VCaP (cell line): ENCODE measurements around the gene SDK2.
"Not testable (repeated sequence)": the region's sequence is repeated elsewhere in the genome, so short reads cannot be mapped to it uniquely, and the experiment has no call there.

ENCODE experiments used
- H3K27ac ChIP-seq: fragments of 450-650 bp; 2 replicates; pipeline ENCODE4 v1.5.1; 2017
- CTCF ChIP-seq: fragments of 450-650 bp; conservative IDR thresholded peaks from 2 replicates; pipeline ENCODE4 v1.5.1; 2017; ENCODE audit warnings: mild to moderate bottlenecking, moderate library complexity

The SDK2 gene

GRCh38 chr17:73338566-73339197, 305.6 kb downstream of the SDK2 start:
- no peak overlapping the region for H3K27ac ChIP-seq
- no peak for TF ChIP-seq CTCF

- no peak overlapping the region for H3K27ac ChIP-seq
- no peak for TF ChIP-seq CTCF
These were observed 306.2 kb downstream of the SDK2 start for GRCh38 chr17:73338050-73338521.

GRCh38 chr17:73337330-73337710, 306.9 kb downstream of the SDK2 start:
- H3K27ac ChIP-seq = no peak overlapping the region

GRCh38 chr17:73336408-73337329, 307.6 kb downstream of the SDK2 start:
- TF ChIP-seq CTCF = no peak
- H3K27ac ChIP-seq = no peak overlapping the region

More at GRCh38 chr17:73337330-73337710, 306.9 kb downstream of the SDK2 start:
- no peak for TF ChIP-seq CTCF

- no peak overlapping the region for H3K27ac ChIP-seq
- no peak for TF ChIP-seq CTCF
These were observed 308.4 kb downstream of the SDK2 start for GRCh38 chr17:73335591-73336407.

GRCh38 chr17:73334771-73335513, 309.3 kb downstream of the SDK2 start:
- H3K27ac ChIP-seq = no peak overlapping the region

GRCh38 chr17:73333445-73333844, 310.8 kb downstream of the SDK2 start:
- not testable (repeated sequence) for H3K27ac ChIP-seq

More at GRCh38 chr17:73334771-73335513, 309.3 kb downstream of the SDK2 start:
- no peak for TF ChIP-seq CTCF
